Neural progenitor cell (in vitro differentiated cells): ENCODE data around the gene FBXL14.

Source experiments
- EZH2 ChIP-seq: fragments of 200-600 bp; sonication (generic); IDR thresholded peaks from 2 replicates; pipeline ENCODE4 v1.6.1; 2017; ENCODE audit warnings: antibody characterized with exemption, mild to moderate bottlenecking, moderate library complexity
- EZH2phosphoT487 ChIP-seq: fragments of 200-600 bp; sonication (generic); IDR thresholded peaks from 2 replicates; pipeline ENCODE4 v1.6.1; 2017; ENCODE audit warnings: antibody characterized with exemption
- TF ChIP-seq, protein P1 (sequence below): fragments of 200-600 bp; sonication (generic); IDR thresholded peaks from 2 replicates; pipeline ENCODE4 v1.5.1; 2017; ENCODE audit warnings: antibody characterized with exemption, mild to moderate bottlenecking

- TF ChIP-seq, protein P1, sequence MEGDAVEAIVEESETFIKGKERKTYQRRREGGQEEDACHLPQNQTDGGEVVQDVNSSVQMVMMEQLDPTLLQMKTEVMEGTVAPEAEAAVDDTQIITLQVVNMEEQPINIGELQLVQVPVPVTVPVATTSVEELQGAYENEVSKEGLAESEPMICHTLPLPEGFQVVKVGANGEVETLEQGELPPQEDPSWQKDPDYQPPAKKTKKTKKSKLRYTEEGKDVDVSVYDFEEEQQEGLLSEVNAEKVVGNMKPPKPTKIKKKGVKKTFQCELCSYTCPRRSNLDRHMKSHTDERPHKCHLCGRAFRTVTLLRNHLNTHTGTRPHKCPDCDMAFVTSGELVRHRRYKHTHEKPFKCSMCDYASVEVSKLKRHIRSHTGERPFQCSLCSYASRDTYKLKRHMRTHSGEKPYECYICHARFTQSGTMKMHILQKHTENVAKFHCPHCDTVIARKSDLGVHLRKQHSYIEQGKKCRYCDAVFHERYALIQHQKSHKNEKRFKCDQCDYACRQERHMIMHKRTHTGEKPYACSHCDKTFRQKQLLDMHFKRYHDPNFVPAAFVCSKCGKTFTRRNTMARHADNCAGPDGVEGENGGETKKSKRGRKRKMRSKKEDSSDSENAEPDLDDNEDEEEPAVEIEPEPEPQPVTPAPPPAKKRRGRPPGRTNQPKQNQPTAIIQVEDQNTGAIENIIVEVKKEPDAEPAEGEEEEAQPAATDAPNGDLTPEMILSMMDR: no peak
- TF ChIP-seq EZH2phosphoT487 (no peak), EZH2 (no peak)
These were observed 65.6 kb downstream of the FBXL14 start for GRCh38 chr12:1528791-1529190.
